HG02840 (cell line): ENCODE measurements around the gene TAS2R40.
"Not testable (repeated sequence)": the region's sequence is repeated elsewhere in the genome, so short reads cannot be mapped to it uniquely, and the experiment has no call there.

Experiments used
- ATAC-seq: cut with Tn5 transposase; IDR thresholded peaks from one replicate; pipeline ENCODE4 v1.9.1; 2021; ENCODE audit warnings: mild to moderate bottlenecking, moderate library complexity, moderate number of reproducible peaks; ENCODE audit not compliant: unreplicated experiment, low FRiP score

The TAS2R40 gene

GRCh38 chr7:143247372-143247771, 25.5 kb downstream of the TAS2R40 start:
- no peak for ATAC-seq

- no peak for ATAC-seq
Observed at GRCh38 chr7:143248761-143249354, 27.0 kb downstream of the TAS2R40 start.

GRCh38 chr7:143250199-143250598, 28.4 kb downstream of the TAS2R40 start:
- no peak for ATAC-seq

GRCh38 chr7:143250822-143251221, 29.0 kb downstream of the TAS2R40 start:
- no peak for ATAC-seq

- ATAC-seq, result no peak
Observed at GRCh38 chr7:143252006-143252405, 30.2 kb downstream of the TAS2R40 start.

GRCh38 chr7:143255564-143255963, 33.7 kb downstream of the TAS2R40 start:
- ATAC-seq, result no peak

GRCh38 chr7:143256325-143256724, 34.5 kb downstream of the TAS2R40 start:
- no peak for ATAC-seq

GRCh38 chr7:143256932-143257331, 35.1 kb downstream of the TAS2R40 start:
- no peak for ATAC-seq

- ATAC-seq, result no peak
Observed at GRCh38 chr7:143257501-143257900, 35.7 kb downstream of the TAS2R40 start.

- ATAC-seq, result no peak
Observed at GRCh38 chr7:143258831-143259230, 37.0 kb downstream of the TAS2R40 start.

- no peak for ATAC-seq
Observed at GRCh38 chr7:143259765-143260164, 37.9 kb downstream of the TAS2R40 start.

- no peak for ATAC-seq
Observed at GRCh38 chr7:143261901-143262300, 40.1 kb downstream of the TAS2R40 start.

- peak; percentile 98 for ATAC-seq
Observed at GRCh38 chr7:143263266-143264195, 41.7 kb downstream of the TAS2R40 start, which contains the start of gene GSTK1. Gene GSTK1 (plus strand): TSS chr7:143263441. CDS start chr7:143263514, 73 bp downstream.

GRCh38 chr7:143264196-143264568, 42.3 kb downstream of the TAS2R40 start:
- ATAC-seq, result not testable (repeated sequence)

- ATAC-seq, result no peak
Observed at GRCh38 chr7:143265017-143265693, 43.3 kb downstream of the TAS2R40 start.

- no peak for ATAC-seq
Observed at GRCh38 chr7:143269251-143269650, 47.4 kb downstream of the TAS2R40 start.

- ATAC-seq, result no peak
Observed at GRCh38 chr7:143271240-143271639, 49.4 kb downstream of the TAS2R40 start.
